BE2C (cell line): Measurements from ENCODE around the gene ZFAND5.

Experiments
- DNase-seq: peaks from one replicate; pipeline ENCODE4 v3.0.0-alpha.2; 2020
- H3K27me3 ChIP-seq: fragments of 250-450 bp; sonication (Bioruptor Pico); 2 replicates; pipeline ENCODE4 v1.5.1; 2020; ENCODE audit warnings: mild to moderate bottlenecking
- H3K36me3 ChIP-seq: fragments of 250-450 bp; sonication (Bioruptor Pico); 2 replicates; pipeline ENCODE4 v1.5.1; 2020; ENCODE audit warnings: mild to moderate bottlenecking
- H3K4me1 ChIP-seq: fragments of 250-450 bp; sonication (Bioruptor Pico); 2 replicates; pipeline ENCODE4 v1.5.1; 2020
- H3K4me3 ChIP-seq: 2 replicates; pipeline ENCODE4 v1.5.1; 2011; ENCODE audit warnings: low read depth, low read length
- H3K9me3 ChIP-seq: fragments of 250-450 bp; sonication (Bioruptor Pico); 2 replicates; pipeline ENCODE4 v1.5.1; 2020
- CTCF ChIP-seq: IDR thresholded peaks from 2 replicates; pipeline ENCODE4 v1.5.1; 2012; ENCODE audit warnings: mild to moderate bottlenecking, low read depth, low read length

Gene ZFAND5

GRCh38 chr9:72313507-72313906 is 51.5 kb downstream of the ZFAND5 start:
- Histone ChIP-seq H3K36me3 (no peaks in the 10 kb centered on the region), H3K4me1 (no peaks in the 10 kb centered on the region), H3K27me3 (no peaks in the 10 kb centered on the region), H3K4me3 (no peak overlapping the region), H3K9me3 (no peaks in the 10 kb centered on the region)
- TF ChIP-seq CTCF, result no peak
- DNase-seq, result no peak

- H3K9me3 ChIP-seq, result no peaks in the 10 kb centered on the region
- no peaks in the 10 kb centered on the region for H3K4me1 ChIP-seq
- no peaks in the 10 kb centered on the region for H3K27me3 ChIP-seq
- no peak overlapping the region for H3K4me3 ChIP-seq
- no peak for DNase-seq
- no peaks in the 10 kb centered on the region for H3K36me3 ChIP-seq
- no peak for TF ChIP-seq CTCF
Observed at GRCh38 chr9:72312386-72312987, 52.5 kb downstream of the ZFAND5 start.

DNA sequence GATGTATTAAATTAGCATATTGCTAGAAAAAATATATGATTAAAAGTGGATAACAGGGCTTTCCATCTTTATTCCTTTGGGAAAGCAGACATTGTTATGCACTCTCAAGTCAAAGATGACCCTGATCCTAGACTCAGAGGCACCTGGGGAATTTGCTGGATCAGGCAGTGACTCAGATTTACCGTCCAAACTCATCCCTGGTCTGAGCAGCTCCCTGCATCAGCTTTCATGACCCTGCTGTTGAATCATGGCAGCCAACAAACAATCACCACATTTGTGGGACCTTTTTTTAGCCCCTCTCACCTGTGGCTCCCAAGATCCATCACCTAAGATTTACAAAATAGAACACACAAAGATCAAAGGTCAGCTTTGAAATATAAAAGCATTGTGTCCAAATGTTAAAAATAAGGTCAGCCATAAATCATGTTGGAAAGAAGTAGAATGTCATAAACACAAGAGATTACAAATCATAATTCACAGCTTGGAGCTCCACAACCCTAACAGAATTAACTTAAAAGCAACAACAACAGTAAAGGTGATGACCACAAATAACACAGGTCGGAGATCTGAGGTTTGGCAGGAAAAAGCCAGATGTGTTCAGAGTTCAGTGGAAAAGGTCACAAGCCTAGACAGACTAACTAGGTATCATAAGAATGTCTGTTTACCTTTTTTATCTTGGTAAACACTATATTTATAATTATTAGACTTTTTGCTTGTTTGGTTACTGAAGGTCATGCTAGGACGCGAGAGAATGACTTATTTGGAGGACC is 55.5 kb downstream of the ZFAND5 start:
- H3K4me1 ChIP-seq, result no peaks in the 10 kb centered on the region
- H3K4me3 ChIP-seq, result no peak overlapping the region
- no peak for DNase-seq
- H3K27me3 ChIP-seq, result no peaks in the 10 kb centered on the region
- no peaks in the 10 kb centered on the region for H3K36me3 ChIP-seq
- no peaks in the 10 kb centered on the region for H3K9me3 ChIP-seq
- no peak for TF ChIP-seq CTCF

GRCh38 chr9:72306761-72307160 is 58.2 kb downstream of the ZFAND5 start:
- Histone ChIP-seq H3K4me1 (no peaks in the 10 kb centered on the region), H3K9me3 (no peaks in the 10 kb centered on the region), H3K36me3 (no peaks in the 10 kb centered on the region), H3K4me3 (no peak overlapping the region), H3K27me3 (no peaks in the 10 kb centered on the region)
- no peak for TF ChIP-seq CTCF
- no peak for DNase-seq

GRCh38 chr9:72305707-72306106 is 59.3 kb downstream of the ZFAND5 start:
- no peak for TF ChIP-seq CTCF
- no peaks in the 10 kb centered on the region for H3K9me3 ChIP-seq
- no peaks in the 10 kb centered on the region for H3K36me3 ChIP-seq
- H3K4me1 ChIP-seq, result no peaks in the 10 kb centered on the region
- no peak for DNase-seq
- H3K27me3 ChIP-seq, result no peaks in the 10 kb centered on the region
- H3K4me3 ChIP-seq, result peak overlapping the region; percentile 42

DNA sequence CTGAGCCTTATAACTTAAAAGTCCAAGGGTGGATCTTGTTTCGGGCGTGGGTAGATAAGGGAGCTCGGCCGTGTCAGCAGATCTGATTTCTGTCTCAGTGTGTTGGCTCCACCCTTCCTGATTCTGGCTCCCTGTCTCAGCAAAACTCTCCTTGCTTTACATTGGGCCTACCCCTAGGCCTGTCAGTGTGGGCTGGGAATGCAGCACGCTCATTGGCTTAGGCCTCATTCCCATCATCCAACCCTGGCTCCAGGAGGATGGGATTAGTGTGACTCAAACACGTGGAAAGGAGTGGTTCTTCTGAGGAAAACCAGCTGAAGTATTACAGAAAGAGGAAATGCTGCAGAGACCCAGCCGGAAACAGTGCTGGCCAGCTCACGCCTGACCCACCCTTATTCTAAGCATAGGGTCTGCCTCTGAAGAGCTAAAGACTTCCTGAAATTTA is 59.9 kb downstream of the ZFAND5 start:
- no peak for TF ChIP-seq CTCF
- H3K36me3 ChIP-seq, result no peaks in the 10 kb centered on the region
- H3K27me3 ChIP-seq, result no peaks in the 10 kb centered on the region
- peak overlapping the region; percentile 42 for H3K4me3 ChIP-seq
- no peaks in the 10 kb centered on the region for H3K4me1 ChIP-seq
- no peaks in the 10 kb centered on the region for H3K9me3 ChIP-seq
- DNase-seq, result peak; percentile 72
